Measurements from ENCODE around the gene CHST12.

Gene CHST12

GRCh38 chr7:2483494-2483893, 80.1 kb downstream of the CHST12 start:
- DNase-seq: peak in 1 of 5 donors; percentile 10

GRCh38 chr7:2484868-2485267, 81.5 kb downstream of the CHST12 start:
- DNase-seq: no peak

GRCh38 chr7:2487586-2488271, 84.3 kb downstream of the CHST12 start:
- peak in 1 of 5 donors; percentile 6 for DNase-seq

GRCh38 chr7:2488272-2488645, 84.8 kb downstream of the CHST12 start:
- no peak for DNase-seq

- no peak for DNase-seq
These were observed 85.3 kb downstream of the CHST12 start for GRCh38 chr7:2488681-2489080.

GRCh38 chr7:2490181-2490651, 86.8 kb downstream of the CHST12 start:
- DNase-seq: no peak

- DNase-seq: no peak
These were observed 88.6 kb downstream of the CHST12 start for GRCh38 chr7:2492038-2492437.

- DNase-seq: no peak
These were observed 90.1 kb downstream of the CHST12 start for GRCh38 chr7:2493205-2494164.

GRCh38 chr7:2494191-2495130, 91.0 kb downstream of the CHST12 start:
- no peak for DNase-seq

- DNase-seq: no peak
These were observed 92.2 kb downstream of the CHST12 start for GRCh38 chr7:2495418-2496299.

- DNase-seq: no peak
These were observed 93.0 kb downstream of the CHST12 start for GRCh38 chr7:2496375-2496774.

- DNase-seq: no peak
These were observed 93.7 kb downstream of the CHST12 start for GRCh38 chr7:2497065-2497464.

- no peak for DNase-seq
These were observed 94.3 kb downstream of the CHST12 start for GRCh38 chr7:2497500-2498336.

Measured in T-helper 1 cell (primary cell).